GDM1 (cell line): ENCODE measurements around the gene DHRS13.
"Not testable (repeated sequence)": the region's sequence is repeated elsewhere in the genome, so short reads cannot be mapped to it uniquely, and the experiment has no call there.

ENCODE experiments used
- DNase-seq: peaks from one replicate; lab custom pipeline; 2025; lab: John Stamatoyannopoulos, UW

DHRS13 gene

DNA sequence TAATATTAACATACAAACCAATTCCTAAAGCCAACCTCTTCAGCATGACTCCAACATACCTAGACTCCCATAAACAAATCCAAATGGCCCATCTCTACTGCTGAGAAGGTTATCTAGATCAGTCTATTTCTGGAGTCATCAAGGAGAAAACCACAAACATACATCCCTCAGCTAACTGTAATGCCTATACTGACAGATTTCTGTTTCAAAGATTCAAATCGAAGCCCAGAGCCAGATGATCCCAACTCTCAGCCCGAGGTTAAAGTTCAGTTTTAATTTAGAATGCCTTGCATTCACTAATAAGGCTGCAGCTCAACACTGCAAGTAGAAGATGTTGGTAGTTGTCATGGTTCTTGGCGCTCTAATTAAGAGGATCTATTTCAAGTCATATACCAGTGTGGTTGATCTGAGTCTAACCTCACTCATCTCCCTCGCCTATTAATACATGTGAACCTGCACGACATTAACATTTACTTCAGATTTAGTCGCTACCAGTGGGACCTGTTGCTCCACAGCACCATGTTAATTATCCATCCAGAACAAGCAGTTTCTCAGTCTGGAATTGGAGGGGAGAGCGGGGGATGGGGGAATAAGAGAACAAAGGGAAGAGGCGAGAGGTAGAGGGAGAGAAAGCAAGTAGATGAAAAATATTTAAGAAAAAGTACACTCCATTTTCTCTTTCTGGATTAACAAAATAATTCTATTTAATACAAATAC lies 33.0 kb upstream of the DHRS13 start:
- DNase-seq, result no peak

DNA sequence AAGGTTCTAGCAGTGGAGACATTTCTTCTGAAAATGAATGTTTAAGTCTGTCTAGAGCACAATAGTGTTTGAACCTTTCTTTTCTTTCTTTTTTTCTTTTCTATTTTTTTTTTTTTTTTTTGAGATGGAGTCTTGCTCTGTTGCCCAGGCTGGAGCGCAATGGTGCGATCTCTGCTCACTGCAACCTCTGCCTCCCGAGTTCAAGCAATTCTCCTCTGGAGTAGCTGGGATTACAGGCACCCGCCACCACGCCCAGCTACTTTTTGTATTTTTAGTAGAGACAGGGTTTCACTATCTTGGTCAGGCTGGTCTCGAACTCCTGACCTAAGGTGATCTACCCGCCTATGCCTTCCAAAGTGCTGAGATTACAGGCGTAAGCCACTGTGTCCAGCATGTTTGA lies 31.6 kb upstream of the DHRS13 start:
- DNase-seq, result not testable (repeated sequence)

DNA sequence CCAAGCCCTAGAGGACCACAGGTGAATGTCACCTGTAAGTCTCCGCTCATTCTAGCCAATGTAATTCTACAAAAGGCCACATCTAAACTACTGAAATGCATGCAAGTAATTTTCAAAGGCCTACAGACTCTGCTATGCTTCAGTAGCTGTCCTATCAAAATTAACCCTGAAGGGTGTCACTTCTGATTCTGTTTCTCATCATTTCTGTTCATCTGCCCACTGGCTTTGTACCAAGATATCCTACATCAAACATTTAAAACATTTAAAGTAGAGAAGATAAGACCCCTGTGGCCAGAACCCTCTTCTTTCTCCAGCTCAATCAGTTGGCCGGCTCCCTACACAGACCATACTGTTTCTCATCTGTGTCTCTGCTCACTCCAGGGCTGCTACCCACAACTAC lies 26.9 kb upstream of the DHRS13 start:
- no peak for DNase-seq

DNA sequence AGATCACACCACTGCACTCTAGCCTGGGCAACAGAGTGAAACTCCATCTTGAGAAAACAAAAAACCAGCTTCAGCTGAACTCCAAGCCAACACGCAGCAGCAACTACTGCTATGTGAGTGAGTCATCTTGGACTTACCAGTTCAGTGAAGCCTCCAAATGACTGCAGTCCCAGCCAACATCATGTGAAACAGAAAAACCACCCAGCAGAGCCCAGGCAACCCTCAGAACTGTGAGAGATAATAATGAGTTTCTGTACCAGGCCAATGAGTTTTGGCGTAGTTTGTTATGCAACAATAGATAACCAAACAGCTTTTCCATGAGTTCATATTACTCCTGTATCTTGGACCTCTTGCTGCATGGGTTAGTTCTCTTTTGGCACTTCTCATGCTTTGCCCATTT lies 25.2 kb upstream of the DHRS13 start:
- DNase-seq, result no peak

DNA sequence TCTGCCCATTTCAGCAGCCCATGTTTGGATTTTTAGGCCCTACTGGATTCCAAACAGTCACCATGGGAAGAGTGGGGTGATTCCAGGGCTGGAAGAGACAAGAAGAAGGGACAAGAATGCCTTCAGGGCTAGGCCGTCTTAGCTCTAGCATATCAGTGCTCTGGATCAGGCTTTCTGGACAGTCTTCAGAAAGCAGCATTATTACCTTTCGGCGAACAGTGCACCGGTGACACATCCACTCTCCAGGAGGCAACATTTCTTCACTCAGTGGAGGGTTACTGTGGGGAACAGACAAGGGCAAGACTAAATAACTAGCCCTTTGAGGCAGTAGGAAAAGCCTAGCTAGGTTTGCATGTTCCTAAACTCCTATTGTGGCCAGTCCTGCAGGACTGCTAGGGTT lies 23.9 kb upstream of the DHRS13 start:
- DNase-seq, result no peak

DNA sequence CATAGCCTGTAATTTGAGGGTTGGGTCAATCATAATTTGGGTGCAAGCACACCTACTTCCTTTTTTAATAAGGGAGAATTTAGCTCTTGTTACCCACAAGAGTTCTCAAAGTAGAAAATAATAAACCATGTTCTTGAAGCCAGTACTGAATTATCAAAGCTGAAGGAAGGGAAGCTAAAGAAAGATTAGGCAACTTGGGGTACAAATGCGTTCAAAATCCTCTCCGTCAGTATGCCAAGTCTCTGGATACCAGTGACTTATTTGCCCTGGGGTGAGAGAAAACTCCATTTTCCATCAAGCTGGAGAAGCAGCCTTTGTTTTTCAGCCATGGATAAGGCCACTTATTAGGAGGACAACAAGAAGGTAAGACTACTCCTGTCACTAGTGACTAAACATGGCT lies 23.5 kb upstream of the DHRS13 start:
- no peak for DNase-seq

DNA sequence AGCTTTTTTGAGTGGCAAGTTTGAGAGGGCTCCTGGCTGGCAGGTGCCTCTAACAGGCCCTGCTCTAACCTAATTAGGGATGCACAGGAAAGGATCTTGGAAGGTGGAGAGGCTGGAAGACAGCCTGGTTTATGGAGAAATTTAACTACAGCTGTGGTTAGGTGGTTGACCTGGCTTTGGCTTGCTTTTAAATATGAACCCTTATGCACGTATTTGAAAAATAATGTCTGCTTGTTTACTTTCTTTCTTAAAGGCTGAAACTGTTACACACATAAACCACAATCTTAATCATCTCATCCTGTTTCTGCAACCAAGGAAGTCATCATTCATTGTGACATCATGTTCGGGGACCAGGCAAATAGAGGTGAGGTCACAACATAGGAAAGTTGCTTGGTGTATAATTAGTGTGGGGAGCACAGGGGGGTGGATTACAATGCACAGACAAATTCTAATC lies 23.1 kb upstream of the DHRS13 start:
- peak; percentile 22 for DNase-seq

DNA sequence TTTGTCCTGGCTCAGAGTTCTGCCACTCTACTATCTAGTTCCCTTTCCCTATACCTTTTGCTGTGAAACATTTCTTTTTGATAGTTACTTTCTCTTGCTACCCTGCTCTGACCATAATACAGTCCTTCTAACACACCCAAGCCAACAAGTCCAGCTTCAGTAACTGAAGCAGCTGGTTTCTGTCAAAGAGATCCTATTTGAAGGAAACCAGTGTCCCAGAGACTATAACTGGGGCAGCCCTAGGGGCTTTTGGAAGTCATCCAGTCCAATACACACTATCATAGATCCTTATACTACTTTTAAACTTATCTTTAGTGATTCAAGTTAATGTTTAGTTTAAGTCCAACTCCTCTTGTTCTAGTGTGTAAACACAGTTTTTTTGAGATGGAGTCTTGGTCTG lies 17.3 kb upstream of the DHRS13 start:
- no peak for DNase-seq

DNA sequence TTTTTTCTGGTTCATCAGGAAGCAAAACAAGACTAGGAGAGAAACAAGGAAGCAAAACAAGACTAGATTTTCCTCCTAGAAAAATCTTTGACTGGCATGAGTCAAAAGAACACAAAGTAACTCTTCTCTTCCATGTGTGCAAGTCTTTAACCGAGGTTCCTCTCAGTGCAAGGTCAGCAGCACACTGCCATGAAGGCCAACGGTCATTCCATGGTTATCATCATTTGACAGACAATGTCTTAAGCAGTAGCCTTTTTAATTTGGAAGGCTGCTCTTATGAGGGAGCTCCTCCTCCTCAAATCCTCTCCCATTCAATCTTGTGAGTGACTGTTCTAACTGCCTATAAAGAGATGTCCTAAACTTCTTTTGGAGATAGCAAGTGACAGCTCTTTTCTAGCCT lies 15.4 kb upstream of the DHRS13 start:
- DNase-seq, result no peak

DNA sequence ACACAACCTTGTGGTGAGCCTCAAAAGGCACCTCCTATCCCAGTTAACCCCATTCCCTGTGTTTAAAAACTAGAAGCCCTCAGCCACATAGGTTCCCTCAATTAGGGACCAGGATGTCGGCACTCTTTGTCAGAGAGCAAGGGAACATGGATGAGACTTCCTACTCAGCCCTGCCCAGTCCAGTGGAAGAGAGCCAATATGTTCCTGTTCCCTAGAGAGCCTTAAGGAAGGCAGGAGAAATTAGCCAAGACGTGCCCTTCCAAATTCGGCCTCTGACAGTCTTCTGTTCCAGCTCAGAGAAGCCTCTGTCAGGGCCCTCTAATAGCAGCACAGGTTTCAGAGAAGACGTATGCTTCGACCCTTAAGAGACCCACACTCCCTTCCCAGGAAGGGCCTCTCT lies 14.6 kb upstream of the DHRS13 start:
- no peak for DNase-seq

DNA sequence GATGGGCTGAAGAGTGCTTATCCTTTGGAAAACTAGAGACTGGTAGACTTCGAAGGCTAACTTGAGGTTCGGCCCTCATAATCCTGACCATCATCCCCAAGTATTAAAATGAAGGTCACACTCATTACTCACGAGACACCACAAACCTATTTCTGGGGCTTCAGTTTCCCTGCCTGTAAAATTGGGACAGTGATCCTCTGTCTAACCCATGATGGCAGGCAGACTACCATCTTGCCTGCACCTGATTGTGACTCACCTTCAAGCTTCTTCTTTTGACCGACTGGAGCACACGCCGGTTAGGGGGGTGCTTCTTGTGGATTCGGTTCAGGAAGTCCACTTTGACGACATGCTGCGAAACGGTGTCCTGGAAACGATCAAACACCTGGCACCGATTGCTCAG lies 14.2 kb upstream of the DHRS13 start:
- DNase-seq, result no peak

DNA sequence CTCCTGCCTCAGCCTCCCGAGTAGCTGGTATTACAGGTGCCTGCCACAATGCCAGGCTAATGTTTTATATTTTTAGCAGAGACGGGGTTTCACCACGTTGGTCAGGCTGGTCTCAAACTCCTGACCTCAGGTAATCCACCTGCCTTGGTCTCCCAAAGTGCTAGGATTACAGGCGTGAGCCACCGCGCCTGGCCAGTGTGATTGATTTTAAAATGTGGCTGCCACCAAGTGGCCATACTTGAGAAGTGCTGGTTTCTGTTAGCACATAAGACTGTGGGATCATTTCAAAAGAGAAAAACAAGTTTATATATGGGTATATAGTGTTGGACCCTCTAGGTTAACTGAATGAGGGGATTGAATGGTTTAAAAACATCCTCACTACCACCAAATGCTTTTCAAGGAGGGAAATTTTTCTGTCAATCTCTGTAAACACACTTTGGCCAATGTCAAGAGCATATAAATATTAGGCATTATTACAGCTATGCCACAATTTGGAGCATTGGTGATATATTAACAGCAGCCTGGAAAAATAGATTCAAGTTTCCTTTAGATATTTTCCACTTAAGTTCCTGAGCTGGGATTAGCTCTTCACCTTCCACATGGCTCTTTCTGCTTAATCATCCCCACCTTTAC lies 13.5 kb upstream of the DHRS13 start:
- DNase-seq, result peak; percentile 6

DNA sequence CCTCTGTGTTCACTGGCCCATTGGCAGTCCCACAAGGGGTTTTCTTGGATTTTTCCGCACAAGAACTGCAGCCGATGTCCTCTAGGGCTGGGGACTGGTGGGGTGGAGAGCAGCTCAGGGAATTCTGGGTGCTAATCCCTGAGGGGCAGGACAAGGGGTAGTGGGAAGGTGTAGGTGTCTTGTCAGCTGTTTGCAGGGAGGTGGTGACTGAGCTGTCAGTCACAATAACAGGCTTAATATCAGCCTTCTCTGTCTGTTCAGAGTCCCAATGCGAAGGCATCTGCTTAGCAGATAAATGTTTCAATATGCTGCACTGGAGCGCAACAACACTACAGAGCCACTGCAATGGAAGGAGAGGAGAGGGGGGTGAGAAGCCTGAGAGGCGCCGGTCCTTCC lies 10.1 kb upstream of the DHRS13 start:
- no peak for DNase-seq

DNA sequence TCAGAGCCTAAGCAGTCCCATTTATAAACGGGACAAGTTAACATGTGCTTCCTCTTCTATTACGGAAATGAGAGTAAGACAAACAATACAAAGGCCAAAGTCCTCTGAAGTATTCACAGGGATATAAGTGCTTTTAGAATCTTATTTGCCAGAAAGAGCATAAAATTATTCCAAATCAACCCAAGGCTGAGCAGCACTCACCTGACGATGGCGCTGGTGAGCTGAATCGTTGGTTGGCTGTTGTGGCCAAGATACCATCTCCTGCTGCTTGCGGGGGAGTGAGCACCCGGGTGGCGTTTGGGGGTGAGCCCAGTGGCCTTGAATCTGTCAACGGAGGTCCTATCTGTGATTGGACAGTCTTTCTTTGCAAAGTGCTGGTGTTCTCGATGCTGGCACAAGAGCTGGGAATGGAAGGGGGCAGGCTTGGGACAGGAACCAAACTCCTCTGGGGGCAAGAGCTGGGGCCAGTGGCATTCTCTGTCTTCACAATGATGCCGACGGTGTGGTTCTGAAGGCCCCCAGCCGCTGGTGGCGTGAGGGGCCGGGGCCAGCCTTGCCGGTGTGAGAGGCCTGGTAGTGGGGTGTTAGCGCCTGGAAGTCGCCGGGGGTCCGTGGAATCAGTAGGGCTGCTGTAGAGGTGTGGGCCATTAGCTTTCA lies 9.5 kb upstream of the DHRS13 start:
- DNase-seq, result no peak

DNA sequence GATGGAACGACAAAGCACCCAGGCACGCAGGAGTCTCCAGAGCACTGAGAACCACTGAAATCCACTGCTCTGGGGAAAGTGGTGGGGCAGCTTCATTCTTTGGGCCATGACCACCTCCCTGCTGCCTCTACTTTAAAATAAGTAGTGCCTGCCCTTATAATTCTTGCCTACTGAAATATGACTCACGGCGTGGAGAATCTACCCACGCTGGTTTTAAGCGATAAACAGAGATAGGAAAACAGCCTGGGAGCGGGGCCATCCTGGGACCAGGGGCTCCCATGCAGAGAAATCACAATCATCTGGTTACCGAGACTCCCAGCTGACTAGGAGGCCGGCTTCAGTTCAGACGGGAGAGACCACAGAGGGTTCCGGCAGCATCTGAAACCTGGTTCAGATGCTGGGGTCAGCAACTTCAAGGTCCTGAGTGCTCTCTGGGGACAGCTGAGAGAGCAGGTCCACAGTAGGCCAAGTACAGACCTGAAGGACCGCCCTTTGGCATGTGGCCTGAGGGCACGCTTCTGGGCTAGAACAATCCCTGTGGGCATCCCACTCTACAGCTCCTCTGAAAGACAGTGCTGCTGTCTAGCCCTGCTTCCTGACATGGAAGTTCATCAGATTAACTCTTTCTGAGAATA lies 8.6 kb upstream of the DHRS13 start:
- no peak for DNase-seq

DNA sequence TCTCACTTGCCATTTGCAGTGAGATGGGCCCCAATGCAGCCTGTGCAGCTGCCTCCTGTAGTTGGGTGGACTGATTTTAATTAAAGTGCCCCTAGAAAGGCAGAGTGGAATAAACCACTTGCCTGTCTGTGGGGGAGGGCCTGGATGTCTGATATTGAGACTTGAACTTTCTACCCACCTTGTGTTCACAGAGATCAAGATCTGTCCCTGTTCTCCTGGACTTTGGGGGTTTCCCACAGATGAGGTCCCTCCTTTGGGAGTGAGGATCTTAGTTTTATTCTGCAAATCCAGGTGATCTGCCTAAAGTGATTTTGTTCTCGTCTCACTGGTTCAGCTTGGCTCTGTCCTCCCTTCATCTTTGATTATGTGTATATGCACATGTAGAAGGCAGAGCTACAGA lies 7.7 kb upstream of the DHRS13 start:
- no peak for DNase-seq

DNA sequence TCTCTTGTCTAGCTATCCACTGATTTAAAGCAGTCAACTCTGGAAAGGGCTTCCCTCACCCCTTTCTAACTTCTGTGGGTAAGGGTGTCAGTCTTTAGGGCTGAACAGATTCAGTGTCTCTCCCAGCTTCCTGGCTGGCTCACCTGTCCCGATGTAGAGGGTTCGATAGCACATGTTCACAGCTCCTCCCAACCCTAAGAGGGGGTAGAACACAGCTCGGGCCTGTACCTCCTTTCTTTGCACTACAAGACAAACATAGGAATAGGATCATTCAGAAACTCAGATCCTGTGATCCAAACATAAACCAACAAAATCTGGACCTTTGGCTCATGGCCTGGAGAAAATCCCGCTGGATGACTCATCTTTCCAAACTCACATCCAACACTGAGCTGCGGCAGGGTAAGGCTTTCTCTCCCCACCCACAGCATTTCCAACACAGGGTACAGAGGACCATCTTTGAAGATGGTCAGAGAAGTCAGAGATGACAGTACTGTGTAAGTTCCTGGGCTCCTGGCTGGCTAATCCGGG lies 5.8 kb upstream of the DHRS13 start:
- no peak for DNase-seq

DNA sequence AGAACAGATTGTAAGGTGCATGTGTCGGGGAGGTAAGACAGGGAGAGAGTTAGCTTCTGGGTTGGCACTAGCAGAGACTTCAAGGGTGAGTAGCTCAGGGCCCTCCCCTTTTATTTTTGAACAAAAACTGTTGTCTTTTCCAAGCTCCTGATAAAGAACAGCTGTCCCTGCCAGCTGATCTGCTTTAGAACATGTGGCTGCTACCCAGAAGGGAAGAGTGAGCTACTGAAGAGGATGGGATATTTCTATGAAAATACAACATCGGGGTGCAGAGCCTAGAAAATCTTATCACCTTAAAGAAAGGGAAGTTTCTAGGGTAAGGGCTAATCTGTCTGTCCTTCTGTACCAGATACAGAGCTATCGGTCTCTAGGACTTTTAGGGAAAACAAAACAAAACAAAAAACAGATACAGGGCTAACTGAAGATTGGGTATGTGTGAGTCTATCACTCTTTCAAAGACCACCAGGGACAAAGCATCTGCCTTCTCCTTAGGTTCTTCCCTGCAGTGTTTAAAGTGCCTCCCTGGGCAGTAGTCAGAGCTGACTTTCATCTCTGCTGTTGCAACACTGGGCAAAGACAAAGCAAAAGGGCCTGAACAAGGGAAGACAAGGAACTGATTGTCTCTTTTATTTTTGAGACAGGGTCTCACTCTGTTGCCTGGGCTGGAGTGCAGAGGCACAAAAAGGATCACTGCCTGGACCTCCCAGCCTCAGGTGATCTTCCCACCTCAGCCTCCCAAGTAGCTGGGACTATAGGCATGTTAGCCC lies 5.0 kb upstream of the DHRS13 start:
- no peak for DNase-seq

DNA sequence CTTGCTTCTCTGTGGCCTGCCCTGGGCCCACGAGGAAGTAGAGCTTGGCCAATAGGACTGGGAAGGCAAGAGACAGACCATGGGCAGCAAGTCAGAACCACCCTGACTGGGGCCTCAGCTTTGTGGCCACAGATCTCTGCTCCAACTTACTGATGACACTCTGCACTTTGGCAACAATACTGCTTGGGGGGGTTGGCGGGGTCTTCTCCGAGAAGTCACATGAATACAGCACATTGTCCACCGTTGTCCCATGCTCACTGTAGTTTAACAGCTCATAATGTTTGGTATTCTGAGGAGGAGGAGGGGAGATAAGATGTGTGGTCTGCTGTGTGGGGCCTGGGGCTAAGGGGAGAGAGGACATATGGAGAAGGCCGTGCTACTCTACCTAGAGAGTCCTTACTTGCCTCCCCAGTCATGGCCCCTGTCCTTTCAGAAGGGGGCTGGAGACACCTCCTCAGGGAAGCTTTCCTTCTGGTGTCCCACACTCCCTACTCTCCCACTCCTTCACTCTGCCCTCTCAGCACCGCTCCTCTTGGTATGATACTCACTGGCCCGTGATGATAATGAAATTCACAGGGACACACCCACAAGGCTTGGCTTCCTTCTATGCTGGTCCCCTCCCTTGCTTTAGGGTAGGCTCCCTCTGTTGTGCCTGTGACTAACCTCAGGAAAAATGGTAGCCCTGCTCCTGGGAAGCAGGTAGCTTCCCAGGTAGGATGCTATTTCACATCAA lies 4.0 kb upstream of the DHRS13 start:
- DNase-seq, result no peak

DNA sequence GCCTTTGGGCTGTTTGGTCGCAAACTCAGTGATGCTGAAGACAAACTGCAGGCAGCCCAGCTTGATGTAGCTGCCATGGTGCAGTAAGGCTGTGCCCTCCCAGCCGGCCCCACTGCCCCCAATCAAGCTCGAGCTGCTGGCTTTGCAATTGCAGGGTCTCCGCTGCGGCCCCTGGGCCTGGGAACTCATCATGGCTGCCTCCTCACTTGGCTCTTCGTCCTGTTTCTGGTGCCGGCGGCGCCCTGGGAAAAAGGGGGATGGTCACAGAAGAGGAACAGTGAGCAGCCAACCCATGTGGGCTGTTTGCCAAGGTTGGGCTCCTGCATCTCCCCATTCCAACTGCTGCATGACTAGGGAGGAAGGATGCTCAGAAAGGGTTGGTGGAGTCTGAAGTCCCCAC lies 3.4 kb upstream of the DHRS13 start:
- DNase-seq, result no peak

DNA sequence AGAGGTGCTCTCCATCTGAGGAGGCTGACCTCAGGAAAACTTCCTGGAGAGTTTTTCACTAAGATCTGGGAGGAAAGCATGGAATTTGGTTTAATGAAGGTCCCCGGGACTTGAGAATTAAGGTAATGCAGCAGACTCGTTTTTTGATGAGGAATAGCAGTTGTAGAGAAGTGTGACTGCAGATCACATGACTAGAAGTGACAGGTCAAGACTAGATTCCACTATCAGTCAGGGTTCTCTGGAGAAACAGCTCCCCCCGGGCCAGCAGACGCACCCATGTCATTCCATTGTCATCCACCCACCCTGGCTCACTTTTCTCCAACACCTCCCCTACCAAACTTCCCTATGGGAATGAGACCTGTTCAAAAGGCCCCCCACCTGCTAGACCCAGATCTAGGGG lies 1.9 kb upstream of the DHRS13 start:
- DNase-seq, result no peak

DNA sequence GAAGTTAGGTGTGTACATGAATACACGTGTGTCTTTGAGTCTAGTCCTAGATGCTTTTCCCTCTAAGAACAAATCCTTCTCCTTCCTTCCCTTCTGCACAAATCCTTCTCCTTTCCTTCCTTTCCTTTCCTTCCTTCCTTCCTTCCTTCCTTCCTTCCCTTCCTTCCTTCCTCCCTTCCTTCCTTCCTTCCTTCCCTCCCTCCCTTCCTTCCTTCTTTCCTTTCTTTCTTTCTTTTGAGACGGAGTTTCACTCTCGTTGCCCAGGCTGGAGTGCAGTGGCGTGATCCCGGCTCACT lies 615 bp upstream of the DHRS13 start:
- not testable (repeated sequence) for DNase-seq
